Ishikawa (cell line): ENCODE measurements around the gene FDXACB1.

Experiments
- CEBPB ChIP-seq: IDR thresholded peaks from 2 replicates; pipeline ENCODE4 v1.6.1; 2012
- CREB1 ChIP-seq: IDR thresholded peaks from 2 replicates; pipeline ENCODE4 v1.6.1; 2012; ENCODE audit warnings: low read depth
- EGR1 ChIP-seq: IDR thresholded peaks from 2 replicates; pipeline ENCODE4 v1.6.1; 2012
- EP300 ChIP-seq: IDR thresholded peaks from 2 replicates; pipeline ENCODE4 v1.6.1; 2012; ENCODE audit warnings: borderline replicate concordance
- FOXM1 ChIP-seq: IDR thresholded peaks from 2 replicates; pipeline ENCODE4 v1.6.1; 2012; ENCODE audit warnings: low read depth, borderline replicate concordance
- NFIC ChIP-seq: IDR thresholded peaks from 2 replicates; pipeline ENCODE4 v1.6.1; 2012
- RAD21 ChIP-seq: IDR thresholded peaks from 2 replicates; pipeline ENCODE4 v1.6.1; 2012; ENCODE audit warnings: low read depth
- REST ChIP-seq: IDR thresholded peaks from 2 replicates; pipeline ENCODE4 v1.6.1; 2012; ENCODE audit warnings: low read depth, mild to moderate bottlenecking
- TAF1 ChIP-seq: IDR thresholded peaks from 2 replicates; pipeline ENCODE4 v1.6.1; 2012; ENCODE audit warnings: low read depth, mild to moderate bottlenecking
- TCF12 ChIP-seq: IDR thresholded peaks from 2 replicates; pipeline ENCODE4 v1.6.1; 2012; ENCODE audit warnings: low read depth
- TEAD4 ChIP-seq: IDR thresholded peaks from 2 replicates; pipeline ENCODE4 v1.6.1; 2012
- YY1 ChIP-seq: IDR thresholded peaks from 2 replicates; pipeline ENCODE4 v1.6.1; 2012; ENCODE audit warnings: low read depth
- ZBTB7A ChIP-seq: IDR thresholded peaks from 2 replicates; pipeline ENCODE4 v1.6.1; 2012; ENCODE audit warnings: low read depth
- TF ChIP-seq, protein P1 (sequence below): IDR thresholded peaks from 2 replicates; pipeline ENCODE4 v1.6.1; 2012
- TF ChIP-seq, protein P2 (sequence below): IDR thresholded peaks from 2 replicates; pipeline ENCODE4 v1.6.1; 2012

Gene FDXACB1

DNA sequence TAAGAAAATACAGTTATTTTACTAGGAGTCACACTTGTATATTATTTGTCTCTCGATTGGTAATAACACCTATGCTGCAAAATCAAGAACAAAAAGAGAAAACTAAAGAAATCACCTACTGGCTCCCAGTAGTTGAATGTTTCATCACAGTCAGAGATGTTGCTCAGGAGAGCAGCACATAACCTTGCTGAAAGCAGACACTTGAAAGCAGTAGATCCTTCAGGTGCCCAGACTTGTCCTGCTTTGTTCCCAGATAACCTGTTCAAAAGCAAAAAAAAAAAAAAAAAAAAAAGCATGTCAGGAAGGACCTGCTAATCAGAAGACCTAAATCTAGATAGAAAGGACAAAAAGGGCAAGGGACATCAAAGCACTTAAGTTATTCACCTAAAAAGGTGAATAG is 8.9 kb downstream of the FDXACB1 start:
- TF ChIP-seq TAF1 (no peak), EP300 (no peak), RAD21 (no peak), NFIC (no peak), TCF12 (no peak), TEAD4 (no peak), ZBTB7A (no peak), CEBPB (no peak), FOXM1 (no peak)
- TF ChIP-seq, protein P1, sequence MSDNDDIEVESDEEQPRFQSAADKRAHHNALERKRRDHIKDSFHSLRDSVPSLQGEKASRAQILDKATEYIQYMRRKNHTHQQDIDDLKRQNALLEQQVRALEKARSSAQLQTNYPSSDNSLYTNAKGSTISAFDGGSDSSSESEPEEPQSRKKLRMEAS = no peak

DNA sequence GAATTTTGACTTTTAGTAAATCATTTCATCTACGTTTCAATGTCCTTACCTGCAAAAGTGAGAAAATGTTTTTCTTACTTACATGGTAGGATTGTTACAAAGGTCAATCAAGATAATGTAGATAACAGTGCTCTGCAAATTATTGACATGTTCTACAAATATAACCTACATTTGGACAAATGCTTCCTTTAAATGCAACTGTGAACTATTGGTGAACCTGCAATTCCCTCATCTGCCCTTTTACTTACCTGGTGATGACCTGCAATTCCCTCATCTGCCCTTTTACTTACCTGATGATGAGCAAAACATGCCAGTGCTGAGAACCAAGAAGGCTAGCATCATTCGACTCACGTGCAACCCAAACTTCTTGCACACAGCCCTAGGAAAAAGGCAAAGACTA is 18.7 kb downstream of the FDXACB1 start:
- TF ChIP-seq, protein P1 = no peak
- TF ChIP-seq ZBTB7A (no peak), TAF1 (no peak), YY1 (no peak), EP300 (no peak), TEAD4 (no peak), EGR1 (no peak), FOXM1 (no peak), RAD21 (no peak), CREB1 (no peak), NFIC (no peak), CEBPB (no peak), REST (no peak), TCF12 (no peak)
- TF ChIP-seq, protein P2, sequence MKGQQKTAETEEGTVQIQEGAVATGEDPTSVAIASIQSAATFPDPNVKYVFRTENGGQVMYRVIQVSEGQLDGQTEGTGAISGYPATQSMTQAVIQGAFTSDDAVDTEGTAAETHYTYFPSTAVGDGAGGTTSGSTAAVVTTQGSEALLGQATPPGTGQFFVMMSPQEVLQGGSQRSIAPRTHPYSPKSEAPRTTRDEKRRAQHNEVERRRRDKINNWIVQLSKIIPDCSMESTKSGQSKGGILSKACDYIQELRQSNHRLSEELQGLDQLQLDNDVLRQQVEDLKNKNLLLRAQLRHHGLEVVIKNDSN = no peak

- TF ChIP-seq EP300 = no peak
- no peak for TF ChIP-seq RAD21
Measured at GRCh38 chr11:111855506-111855905, 23.5 kb downstream of the FDXACB1 start.

DNA sequence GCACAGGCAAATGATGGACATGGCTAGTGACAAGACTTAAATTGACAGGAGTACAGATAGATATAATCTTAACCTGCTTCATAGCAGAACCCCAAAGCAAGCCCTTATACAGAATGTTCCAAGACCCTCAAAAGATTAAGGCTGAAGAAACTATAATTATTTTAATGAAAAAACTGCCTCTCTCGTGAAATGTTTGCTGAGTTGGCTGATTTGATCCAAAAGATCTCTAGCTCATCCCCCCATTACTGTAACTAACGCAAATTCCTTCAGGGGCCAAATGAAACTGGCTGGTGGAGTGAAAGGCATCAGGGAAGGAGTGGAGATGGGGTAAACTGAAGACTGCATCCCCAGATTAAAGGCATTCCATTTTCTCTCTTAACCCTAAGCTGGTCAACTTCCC is 26.9 kb downstream of the FDXACB1 start:
- TF ChIP-seq EP300 (no peak), TEAD4 (no peak), YY1 (no peak), FOXM1 (no peak), TCF12 (no peak), RAD21 (no peak), ZBTB7A (no peak), CREB1 (no peak), EGR1 (no peak), NFIC (no peak), TAF1 (no peak), CEBPB (no peak)
- TF ChIP-seq, protein P2 = no peak
- TF ChIP-seq, protein P1 = no peak

- TF ChIP-seq EGR1 (no peak), RAD21 (peak; percentile 22; the same call in 1 of the 2 replicates)
Measured at GRCh38 chr11:111851636-111852035, 27.3 kb downstream of the FDXACB1 start.

- TF ChIP-seq TAF1 = no peak
- TF ChIP-seq NFIC = no peak
- no peak for TF ChIP-seq YY1
- TF ChIP-seq TCF12 = no peak
- TF ChIP-seq, protein P1 = no peak
- no peak for TF ChIP-seq CEBPB
- TF ChIP-seq CREB1 = no peak
- no peak for TF ChIP-seq EP300
- no peak for TF ChIP-seq RAD21
- no peak for TF ChIP-seq ZBTB7A
- TF ChIP-seq, protein P2 = no peak
- no peak for TF ChIP-seq TEAD4
- no peak for TF ChIP-seq FOXM1
Measured at GRCh38 chr11:111851067-111851466, 27.9 kb downstream of the FDXACB1 start.

- no peak for TF ChIP-seq FOXM1
- TF ChIP-seq CEBPB = no peak
- no peak for TF ChIP-seq TEAD4
- no peak for TF ChIP-seq CREB1
- TF ChIP-seq, protein P1 = no peak
- TF ChIP-seq EGR1 = no peak
- no peak for TF ChIP-seq EP300
Measured at GRCh38 chr11:111849631-111850030, 29.3 kb downstream of the FDXACB1 start.
